ENCODE measurements around the gene TOMM20.

DNA sequence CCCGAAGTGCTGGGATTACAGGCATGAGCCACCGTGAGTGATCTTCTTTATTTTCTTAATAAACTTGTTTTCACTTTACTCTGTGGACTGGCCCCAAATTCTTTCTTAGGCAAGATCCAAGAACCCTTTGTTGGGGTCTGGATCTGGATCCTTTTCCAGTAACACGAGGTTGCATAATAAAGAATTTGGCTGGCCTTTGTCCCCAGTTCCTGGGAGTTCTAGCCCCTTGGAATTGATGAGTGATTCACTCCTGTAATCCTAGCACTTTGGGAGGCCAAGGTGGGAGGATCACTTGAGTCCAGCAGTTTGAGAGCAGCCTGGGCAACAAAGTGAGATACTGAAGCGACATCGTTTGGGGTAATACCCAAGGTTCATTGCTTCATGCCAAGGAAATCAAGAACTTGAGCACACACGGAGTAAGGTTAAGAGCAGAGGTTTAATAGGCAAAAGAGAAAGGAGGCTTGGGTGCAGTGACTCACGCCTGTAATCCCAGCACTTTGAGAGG is 2.2 kb upstream of the TOMM20 start:
- TF ChIP-seq, protein P1, sequence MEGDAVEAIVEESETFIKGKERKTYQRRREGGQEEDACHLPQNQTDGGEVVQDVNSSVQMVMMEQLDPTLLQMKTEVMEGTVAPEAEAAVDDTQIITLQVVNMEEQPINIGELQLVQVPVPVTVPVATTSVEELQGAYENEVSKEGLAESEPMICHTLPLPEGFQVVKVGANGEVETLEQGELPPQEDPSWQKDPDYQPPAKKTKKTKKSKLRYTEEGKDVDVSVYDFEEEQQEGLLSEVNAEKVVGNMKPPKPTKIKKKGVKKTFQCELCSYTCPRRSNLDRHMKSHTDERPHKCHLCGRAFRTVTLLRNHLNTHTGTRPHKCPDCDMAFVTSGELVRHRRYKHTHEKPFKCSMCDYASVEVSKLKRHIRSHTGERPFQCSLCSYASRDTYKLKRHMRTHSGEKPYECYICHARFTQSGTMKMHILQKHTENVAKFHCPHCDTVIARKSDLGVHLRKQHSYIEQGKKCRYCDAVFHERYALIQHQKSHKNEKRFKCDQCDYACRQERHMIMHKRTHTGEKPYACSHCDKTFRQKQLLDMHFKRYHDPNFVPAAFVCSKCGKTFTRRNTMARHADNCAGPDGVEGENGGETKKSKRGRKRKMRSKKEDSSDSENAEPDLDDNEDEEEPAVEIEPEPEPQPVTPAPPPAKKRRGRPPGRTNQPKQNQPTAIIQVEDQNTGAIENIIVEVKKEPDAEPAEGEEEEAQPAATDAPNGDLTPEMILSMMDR (IDR thresholded peaks at IDR 0.05) = no peak
- TF ChIP-seq POLR2A (IDR thresholded peaks at IDR 0.05) = no peak

All from breast epithelium (tissue), 3 donors.